D721Med (cell line): ENCODE results near the gene CNPY1.

Experiments
- DNase-seq: peaks from one replicate; pipeline ENCODE4 v3.0.0; 2011; ENCODE audit warnings: low spot score; ENCODE audit not compliant: insufficient read length
- FAIRE-seq: peaks from 2 replicates; lab custom pipeline; 2011; peaks lifted over from hg19 to GRCh38; lab: Jason Lieb, UNC
- TF ChIP-seq, protein P1 (sequence below): IDR thresholded peaks from 2 replicates; pipeline ENCODE4 v1.5.1; 2012; ENCODE audit warnings: mild to moderate bottlenecking, control low read depth; ENCODE audit not compliant: insufficient read depth; ENCODE audit errors: missing control alignments

The CNPY1 gene

DNA sequence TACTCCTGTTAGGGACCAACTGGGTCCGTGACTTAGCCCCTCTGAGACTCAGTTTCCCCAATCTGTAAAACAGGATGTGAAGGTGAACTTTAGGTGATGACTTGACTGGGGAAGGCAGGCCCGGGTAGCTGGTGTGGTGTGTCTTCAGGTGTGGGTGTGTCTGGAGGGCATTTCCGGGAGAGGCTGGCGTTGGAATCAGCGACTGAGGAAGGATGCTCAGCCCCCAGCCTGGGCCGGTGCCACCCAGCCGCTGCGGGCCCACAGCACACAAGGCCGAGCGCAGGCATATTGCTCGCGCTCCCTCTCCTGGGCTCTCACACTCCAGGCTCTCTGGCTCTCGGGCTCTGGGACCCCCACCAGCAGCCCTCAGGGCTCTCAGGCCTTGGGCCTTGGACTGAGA is 31.7 kb upstream of the CNPY1 start:
- no peak for DNase-seq
- no peak for FAIRE-seq
- TF ChIP-seq, protein P1, sequence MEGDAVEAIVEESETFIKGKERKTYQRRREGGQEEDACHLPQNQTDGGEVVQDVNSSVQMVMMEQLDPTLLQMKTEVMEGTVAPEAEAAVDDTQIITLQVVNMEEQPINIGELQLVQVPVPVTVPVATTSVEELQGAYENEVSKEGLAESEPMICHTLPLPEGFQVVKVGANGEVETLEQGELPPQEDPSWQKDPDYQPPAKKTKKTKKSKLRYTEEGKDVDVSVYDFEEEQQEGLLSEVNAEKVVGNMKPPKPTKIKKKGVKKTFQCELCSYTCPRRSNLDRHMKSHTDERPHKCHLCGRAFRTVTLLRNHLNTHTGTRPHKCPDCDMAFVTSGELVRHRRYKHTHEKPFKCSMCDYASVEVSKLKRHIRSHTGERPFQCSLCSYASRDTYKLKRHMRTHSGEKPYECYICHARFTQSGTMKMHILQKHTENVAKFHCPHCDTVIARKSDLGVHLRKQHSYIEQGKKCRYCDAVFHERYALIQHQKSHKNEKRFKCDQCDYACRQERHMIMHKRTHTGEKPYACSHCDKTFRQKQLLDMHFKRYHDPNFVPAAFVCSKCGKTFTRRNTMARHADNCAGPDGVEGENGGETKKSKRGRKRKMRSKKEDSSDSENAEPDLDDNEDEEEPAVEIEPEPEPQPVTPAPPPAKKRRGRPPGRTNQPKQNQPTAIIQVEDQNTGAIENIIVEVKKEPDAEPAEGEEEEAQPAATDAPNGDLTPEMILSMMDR: no peak

DNA sequence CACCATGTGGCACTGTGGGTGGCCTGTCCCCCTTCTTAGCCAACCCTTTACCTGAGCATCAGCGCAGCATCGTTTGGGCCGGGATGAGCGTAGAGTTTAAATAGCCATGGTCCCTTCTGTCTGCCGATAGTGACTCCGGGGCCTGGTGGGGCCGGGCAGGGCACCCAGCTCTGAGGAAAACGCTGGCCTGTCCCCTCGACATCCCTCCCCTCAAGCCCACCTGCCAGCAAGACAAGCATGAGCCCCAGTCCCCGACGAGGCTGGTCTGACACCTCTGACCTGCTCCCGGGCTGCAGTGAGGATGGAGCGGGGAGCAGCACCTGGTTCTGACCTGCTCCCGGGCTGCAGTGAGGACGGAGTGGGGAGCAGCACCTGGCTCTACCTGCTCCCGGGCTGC is 31.1 kb upstream of the CNPY1 start:
- FAIRE-seq: no peak
- TF ChIP-seq, protein P1: no peak
- no peak for DNase-seq

DNA sequence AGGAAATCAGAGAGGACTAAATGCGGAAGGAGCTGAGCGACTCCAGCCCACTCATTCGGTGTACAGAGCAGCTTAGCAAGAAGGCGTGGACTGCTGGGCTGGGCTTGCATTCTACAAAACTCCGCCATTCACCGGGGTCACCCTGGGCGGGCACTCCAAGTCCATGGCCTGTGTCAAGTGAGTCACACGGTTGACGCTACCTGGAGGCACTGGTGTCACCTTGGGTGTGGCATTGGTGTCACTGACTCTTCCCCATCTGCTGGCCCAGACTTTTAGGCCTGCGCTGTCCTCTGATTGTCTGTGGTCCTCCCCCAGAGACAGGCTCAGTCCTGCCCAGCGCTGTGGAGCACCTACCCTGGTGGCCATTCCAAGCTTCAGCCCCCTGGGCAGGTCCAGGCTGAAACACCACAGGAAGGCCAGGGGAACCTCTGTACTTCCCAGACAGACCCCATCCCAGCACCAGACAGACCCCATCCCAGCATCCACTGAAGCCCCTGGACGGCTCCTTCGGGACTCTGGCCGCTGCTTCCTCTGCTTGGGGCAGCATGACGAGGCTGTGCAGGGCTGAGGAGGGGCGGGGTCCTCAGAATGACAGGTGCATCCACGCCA is 30.6 kb upstream of the CNPY1 start:
- TF ChIP-seq, protein P1: no peak
- no peak for FAIRE-seq

DNA sequence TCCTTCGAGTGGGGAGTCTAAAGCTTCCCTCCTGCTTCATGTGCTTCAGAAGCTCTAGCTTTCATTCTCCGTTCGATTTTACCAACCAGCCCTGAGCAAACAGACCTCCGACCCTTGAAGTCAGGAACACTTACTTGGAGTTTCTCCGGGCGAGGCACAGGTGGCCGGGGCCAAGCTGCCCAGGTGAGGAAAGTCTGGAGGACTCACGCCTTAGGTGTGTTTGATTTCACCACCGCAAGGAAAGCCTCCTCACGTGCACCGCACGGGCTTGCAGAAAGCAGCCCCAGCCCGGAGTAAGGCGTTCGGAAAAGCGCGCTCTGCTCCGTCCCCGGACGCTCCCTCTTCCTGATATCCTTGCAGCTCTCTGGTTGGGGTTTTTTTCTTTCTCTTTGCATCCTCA is 30.1 kb upstream of the CNPY1 start:
- no peak for DNase-seq
- no peak for FAIRE-seq

More for the DNA sequence above, 30.6 kb upstream of the CNPY1 start:
- DNase-seq: no peak

DNA sequence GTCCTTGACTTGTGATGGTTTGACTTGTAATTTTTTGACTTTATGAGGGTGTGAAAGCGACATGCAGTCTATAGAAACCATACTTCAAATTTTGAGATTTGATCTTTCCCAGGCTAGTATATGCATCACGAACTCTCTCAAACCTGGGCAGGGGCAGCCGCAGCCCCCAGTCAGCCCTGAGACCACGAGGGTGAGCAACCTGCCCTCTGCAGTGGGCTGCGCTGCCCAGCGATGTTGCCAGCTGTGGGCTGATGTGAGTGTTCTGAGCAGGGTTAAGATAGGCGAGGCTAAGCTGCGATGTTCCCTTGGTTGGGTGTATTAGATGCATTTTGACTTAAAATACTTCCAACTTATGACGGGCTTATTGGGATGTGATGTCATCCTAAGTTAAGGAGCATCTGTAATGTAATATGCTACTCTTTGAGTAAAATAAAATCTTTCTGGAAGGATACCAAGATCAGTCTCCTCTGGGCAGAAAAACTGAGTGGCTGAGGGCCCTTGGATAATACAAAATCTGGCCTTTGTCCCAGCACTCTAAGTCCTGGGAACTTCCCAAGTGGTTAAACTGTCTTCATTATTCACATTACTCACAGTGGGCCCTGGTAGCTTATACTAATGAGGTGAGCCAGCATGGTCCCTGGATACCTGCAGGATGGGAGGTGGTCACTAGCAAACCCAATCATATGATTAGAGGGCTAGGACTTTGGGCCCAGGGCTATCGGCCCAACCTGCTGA is 28.4 kb upstream of the CNPY1 start:
- no peak for DNase-seq
- FAIRE-seq: no peak
- TF ChIP-seq, protein P1: no peak

More for the DNA sequence above, 30.1 kb upstream of the CNPY1 start:
- TF ChIP-seq, protein P1: no peak

DNA sequence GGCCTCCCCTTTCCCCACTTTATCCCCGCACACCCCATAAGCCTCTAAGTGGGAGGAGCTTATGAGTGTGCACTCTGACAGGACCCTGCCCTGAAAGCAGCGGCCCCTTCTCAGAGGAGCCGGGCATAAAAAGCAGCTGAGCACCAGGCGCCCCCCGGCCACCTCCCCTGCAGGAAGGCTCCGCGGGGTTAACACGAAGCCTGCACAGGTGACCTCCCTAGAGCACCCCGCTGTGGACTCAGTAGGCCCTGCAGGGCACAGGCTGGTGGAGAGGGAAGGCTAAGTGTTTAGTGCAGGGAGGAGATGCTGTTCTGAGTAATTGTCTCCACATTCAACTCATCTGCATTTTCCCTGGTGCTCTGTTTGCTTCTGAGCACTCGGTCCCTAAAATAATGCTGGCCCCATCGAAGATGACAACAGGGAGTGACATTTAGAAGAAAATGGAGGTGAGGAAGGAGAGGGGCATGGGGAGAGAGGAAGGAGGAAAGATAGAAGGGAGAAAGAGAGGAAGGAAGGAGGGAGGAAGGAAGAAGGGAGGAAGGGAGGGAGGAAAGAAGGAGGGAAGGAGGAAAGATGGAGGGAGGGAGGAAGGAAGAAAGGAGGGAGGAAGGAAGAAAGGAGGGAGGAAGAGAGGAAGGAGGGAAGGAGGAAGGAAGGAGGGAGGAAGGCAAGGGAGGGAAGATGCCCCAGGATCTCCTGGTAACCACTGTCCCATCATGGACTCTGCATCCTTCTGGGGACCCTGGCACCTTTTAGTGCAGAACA is 25.4 kb upstream of the CNPY1 start:
- no peak for FAIRE-seq
- TF ChIP-seq, protein P1: no peak
- no peak for DNase-seq
